Suppressor macrophage (primary cell): Measurements from ENCODE around the gene MAP2K3.
A peak's percentile ranks its signal among the peaks of the same experiment; 100 is the strongest.

Source experiments
- DNase-seq, 4 experiments: peaks; one replicate each; pipeline ENCODE4 v3.0.0-alpha.2; 2020 to 2022

Gene MAP2K3

GRCh38 chr17:21351366-21352065, 67.0 kb downstream of the MAP2K3 start:
- DNase-seq = no peak

GRCh38 chr17:21352221-21352980, 67.9 kb downstream of the MAP2K3 start:
- DNase-seq = no peak

- DNase-seq = no peak
These were observed 68.4 kb downstream of the MAP2K3 start for GRCh38 chr17:21352981-21353265.

GRCh38 chr17:21353326-21354010, 69.0 kb downstream of the MAP2K3 start:
- DNase-seq = peak in 2 of 4 experiments; percentile 11 to 20

GRCh38 chr17:21354796-21355385, 70.4 kb downstream of the MAP2K3 start:
- no peak for DNase-seq

- DNase-seq = no peak
These were observed 71.1 kb downstream of the MAP2K3 start for GRCh38 chr17:21355586-21355985.

- no peak for DNase-seq
These were observed 72.1 kb downstream of the MAP2K3 start for GRCh38 chr17:21356537-21357127.

- DNase-seq = no peak
These were observed 72.8 kb downstream of the MAP2K3 start for GRCh38 chr17:21357281-21357680.

- DNase-seq = no peak
These were observed 73.5 kb downstream of the MAP2K3 start for GRCh38 chr17:21357696-21358656.

- no peak for DNase-seq
These were observed 74.4 kb downstream of the MAP2K3 start for GRCh38 chr17:21358682-21359482.

GRCh38 chr17:21359483-21359840, 75.0 kb downstream of the MAP2K3 start:
- no peak for DNase-seq

GRCh38 chr17:21360048-21360447, 75.5 kb downstream of the MAP2K3 start:
- DNase-seq = peak in 1 of 4 experiments; percentile 19

- DNase-seq = no peak
These were observed 76.7 kb downstream of the MAP2K3 start for GRCh38 chr17:21361020-21361809.

GRCh38 chr17:21362331-21362931, 77.9 kb downstream of the MAP2K3 start:
- DNase-seq = no peak

- no peak for DNase-seq
These were observed 79.5 kb downstream of the MAP2K3 start for GRCh38 chr17:21363776-21364642.
